EH (cell line): ENCODE results near the gene ABCG8.

Source experiments
- DNase-seq: peaks from one replicate; pipeline ENCODE4 v3.0.0-alpha.2; 2015; ENCODE audit warnings: low read depth

The ABCG8 gene

DNA sequence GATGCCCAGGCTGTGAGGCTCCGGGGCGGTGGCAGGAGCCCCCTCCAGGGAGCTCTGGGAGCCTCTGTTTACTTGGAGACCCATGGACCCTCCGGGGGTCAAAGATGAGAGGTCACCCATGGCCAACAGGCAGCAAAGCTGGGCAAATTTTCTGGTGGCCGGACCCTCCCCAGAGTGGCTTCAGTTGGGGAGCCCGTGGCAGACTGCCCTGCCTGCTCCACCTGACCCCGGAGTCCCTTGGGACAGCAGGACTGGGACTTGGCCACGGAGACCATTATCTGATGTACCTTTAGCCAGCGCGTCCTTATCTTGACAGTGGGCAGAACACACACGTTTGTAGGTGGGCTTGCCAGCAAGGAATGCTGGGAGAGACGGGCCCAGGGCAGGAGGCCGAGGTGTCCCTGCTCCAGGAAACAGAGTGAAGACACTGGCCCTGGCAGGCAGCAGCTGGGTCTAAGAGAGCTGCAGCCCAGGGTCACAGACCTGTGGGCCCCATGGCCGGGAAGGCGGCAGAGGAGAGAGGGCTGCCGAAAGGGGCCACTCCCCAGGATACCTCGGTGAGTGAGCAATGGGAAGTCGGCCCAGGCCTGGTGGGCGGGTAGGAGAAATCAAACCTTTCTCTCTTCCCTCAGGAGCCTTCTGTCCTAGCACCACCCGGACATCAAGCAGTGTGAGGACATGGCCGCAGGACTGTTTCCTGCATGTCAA, at the start of gene ABCG8, which contains the start of gene ABCG5:
TSS of gene ABCG8 (plus strand) at position 412 of the 708 bp plus-strand sequence. CDS start at position 495, 83 bp downstream.
TSS of gene ABCG5 (minus strand) at position 280 of the 708 bp plus-strand sequence. CDS start at position 120, 160 bp downstream.
- DNase-seq, result no peak

DNA sequence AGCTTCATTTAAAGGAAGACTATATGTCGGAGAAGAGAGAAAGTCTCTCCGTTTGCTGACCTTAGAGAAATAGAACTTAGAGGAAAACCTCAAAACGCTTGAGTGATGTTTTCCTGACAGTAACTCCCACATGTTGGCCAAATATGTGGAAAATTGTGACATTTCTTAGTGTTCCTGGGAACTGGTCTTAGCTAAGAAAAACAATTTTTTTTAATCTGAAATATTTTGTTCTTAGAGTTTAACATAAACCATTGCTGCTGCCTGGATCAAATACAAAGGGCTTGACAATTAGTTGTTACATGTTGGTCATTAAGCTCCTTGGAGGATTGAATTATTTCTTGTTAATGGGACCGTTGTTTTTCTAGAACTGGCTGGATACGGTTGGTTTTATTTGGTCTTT, 48.6 kb upstream of the ABCG8 start:
- DNase-seq, result peak; percentile 4

DNA sequence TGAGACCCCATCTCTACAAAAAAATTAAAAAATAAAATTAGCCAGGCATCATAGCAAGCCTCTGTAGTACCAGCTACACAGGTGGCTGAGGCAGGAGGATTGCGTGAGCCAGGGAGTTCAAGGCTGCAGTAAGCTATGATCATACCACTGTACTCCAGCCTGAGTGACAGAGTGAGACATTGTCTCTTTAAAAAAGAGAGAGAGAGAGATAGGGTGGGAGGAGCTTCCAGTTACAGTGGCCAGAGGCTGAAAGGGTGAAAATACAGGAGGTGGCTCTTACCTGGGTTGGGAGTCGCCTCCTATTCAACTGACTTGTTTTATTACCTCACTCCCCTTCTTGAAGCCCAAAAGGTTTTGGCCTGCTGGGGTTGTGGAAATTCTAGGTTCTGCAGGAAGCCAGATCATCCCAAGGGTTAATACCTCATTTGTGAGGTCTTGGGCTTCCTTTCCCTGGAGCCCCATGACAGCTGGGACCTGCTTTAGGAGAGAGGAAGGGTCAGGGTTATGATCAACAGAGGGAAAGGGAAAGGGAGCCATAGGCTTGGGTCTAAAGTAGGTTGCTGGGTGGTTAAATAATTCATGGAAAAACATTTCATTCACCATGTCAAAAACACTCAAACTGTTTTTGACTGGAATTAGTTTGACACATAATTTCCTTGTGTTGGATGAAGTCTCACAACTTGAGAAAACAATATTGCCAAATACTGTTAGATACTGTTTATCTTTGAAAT, 47.6 kb upstream of the ABCG8 start:
- DNase-seq, result no peak

DNA sequence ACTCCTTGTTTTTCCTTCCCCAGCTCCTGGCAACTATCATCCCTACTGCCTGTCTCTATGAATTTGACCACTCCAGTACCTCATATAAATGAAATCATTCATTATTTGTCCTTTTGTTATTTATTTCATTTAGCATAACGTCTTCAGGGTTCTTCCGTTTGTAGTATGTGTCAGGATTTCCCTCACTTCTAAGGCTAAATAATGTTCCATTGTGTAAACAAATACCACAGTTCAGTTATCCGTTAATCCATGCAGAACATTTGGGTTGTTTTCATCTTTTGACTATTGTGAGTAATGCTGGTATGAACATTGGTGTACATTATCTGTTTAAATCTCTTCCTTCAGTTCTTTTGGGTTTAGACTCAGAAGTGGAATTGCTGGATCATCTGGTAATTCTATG, 46.1 kb upstream of the ABCG8 start:
- no peak for DNase-seq

DNA sequence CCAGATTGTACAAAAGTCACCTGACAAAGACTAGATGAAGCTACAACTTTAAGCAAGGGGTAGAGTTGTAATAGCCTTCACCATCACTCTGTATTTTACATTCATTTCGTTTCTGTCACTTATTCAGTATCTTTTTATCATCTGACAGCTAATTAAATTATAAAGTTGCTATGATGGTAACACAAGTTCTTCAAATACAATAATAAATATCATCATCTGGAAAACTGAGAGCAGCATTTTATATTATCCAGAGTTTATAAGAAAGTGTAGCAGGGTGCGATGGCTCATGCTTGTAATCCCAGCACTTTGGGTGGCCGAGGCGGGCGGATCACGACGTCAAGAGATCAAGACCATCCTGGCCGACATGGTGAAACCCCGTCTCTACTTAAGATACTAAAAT, 43.8 kb upstream of the ABCG8 start:
- DNase-seq, result no peak

DNA sequence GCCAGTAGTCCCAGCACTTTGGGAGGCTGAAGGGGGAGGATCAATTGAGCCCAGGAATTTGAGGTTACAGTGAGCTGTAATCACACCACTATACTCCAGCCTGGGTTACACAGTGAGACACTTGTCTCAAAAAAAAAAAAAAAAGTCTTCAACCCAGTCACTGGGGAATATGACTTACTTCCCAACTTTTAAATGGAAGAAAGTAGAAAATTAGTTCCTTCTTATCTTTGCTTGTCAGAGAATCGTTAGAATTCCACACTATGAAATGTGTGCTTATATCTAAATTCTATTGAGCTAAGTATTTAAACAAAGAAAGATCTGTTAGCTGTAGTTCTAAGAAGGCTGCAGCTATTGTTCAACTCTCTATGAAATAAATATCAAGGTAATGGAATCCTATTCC, 42.6 kb upstream of the ABCG8 start:
- DNase-seq, result no peak

DNA sequence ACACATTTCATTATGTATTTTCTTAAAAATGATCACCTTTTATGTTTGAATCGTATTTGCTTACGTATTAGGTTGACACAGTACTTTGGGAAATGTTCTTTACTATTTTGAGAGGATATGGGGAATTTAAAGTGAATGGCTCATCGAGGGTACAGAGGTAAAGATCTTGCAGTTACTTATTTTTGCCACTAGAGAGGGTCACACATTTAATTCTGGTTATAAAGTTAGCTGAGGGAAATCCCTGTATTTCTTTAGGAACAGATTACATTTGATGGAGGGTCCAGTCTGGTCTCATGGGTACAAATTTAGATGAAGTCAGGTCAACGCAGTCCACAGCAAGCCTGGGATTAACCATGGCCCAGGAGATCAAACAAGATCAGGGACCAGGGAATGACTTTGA, 40.5 kb upstream of the ABCG8 start:
- DNase-seq, result no peak

DNA sequence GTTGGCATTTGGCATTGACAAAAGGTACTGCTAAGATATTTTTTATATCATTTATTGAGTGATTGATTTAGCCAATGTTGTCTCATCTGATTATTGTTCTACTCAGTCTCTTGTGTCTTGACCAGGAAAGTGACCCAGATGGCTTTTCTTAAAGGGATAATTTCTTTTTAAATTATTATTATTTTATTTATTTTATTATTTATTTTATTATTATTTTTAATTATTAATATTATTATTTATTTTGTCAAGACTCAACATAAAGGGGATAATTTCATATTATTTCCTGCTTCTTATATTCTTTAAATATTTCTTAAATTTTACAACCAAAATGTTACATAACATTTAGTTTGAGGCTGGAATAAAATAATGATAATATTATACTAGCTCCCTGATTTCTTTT, 37.9 kb upstream of the ABCG8 start:
- no peak for DNase-seq

DNA sequence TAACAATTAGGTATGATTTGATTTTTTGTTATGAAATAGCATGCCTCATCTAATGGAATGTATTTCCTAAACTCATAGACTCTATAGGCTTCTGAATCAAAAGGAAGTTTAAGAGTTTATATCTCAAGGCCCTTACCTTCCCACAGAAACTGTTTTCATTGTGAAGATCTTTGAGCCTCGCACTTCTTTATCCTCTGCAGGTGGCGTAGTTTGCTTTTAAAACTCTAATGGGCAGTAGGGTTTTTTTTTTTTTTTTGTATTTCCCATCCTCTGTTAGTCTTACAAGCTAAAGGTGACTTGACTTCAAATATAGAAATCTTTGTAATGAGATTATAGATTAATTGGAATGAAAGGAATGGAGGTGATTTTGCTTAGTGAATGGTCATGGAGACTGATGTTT, 36.6 kb upstream of the ABCG8 start:
- no peak for DNase-seq

DNA sequence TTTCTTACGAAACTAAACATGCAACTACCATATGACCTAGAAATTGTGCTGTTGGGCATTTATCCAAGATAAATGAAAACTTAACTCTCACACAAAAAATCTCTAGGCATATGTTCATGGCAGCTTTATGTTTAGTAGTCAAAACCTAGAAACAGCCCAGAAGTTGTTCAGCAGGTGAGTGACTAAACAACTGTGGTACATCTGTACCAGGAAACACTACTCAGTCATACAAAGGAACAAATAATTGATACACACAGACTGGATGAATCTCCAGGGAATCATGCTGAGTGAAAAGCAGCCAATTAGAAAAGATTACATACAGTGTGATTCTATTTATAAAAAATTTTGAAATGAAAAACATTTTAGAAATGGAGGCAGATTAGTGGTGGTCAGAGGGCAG, 35.7 kb upstream of the ABCG8 start:
- no peak for DNase-seq

DNA sequence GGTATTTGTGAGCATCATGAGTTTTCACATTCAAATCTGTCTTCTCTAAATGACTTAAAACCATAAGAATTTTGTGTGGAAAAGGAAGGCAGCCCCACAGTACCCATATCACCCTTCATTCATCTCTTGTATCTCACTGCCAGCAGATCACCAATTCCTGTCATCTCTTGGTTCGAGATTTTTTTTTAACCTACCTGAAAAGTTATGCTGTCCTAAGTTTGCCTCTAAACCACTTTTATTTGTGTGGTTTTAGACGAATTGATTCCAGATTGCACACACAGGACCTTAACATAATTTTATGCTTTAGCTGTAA, 32.1 kb upstream of the ABCG8 start:
- DNase-seq, result no peak

DNA sequence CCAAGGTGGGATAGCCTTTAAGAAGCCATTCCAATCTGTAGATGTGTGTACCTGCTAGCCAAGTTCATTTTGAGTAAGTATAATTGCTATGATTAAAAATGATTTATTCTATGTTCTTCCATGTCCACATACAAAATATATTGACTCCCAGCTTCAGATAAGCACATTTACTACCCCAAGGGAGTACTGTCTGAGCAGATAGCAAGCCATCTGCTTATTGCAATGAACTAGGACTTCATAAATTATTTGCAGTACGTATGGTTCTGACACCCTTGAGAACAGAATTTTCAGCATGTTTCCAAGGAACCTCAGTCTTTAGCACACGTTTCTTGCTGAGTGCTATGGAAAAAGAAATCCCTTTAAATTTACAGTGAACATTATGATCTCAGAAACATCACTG, 28.3 kb upstream of the ABCG8 start:
- DNase-seq, result no peak

DNA sequence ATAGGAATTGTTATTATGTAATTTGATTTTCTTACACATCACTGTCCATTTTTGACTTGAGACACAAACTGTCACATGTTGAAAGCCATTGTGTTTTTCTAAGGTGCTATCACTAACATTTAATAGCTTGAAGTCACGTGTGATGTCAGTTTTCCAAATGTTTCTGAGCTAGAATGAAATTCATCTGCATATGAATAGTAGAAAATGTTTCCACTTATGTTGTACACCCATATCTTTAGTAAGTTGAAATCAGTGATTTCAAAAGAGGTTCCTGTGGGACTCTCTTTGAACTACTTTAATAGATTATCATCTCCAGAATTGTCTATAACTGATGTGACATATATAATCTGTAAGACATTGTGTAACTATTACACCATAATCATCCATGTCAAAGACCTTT, 27.9 kb upstream of the ABCG8 start:
- DNase-seq, result no peak

DNA sequence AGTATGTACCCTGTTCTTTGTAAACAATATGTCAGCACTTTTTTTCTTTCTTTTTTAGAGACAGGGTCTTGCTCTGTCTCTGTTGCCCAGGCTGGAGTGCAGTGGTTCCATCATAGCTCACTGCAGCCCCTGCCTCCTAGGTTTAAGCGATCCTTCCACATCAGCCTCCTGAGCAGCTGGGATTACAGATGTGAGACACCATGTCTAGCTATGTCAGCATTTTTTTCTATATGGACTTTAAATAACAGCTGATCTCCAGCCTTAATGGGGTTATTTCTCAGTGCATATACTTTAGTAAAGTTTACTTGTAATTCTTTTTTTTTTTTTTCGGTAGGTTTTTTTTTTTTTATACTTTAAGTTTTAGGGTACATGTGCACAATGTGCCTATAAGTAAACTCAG, 26.8 kb upstream of the ABCG8 start:
- no peak for DNase-seq

DNA sequence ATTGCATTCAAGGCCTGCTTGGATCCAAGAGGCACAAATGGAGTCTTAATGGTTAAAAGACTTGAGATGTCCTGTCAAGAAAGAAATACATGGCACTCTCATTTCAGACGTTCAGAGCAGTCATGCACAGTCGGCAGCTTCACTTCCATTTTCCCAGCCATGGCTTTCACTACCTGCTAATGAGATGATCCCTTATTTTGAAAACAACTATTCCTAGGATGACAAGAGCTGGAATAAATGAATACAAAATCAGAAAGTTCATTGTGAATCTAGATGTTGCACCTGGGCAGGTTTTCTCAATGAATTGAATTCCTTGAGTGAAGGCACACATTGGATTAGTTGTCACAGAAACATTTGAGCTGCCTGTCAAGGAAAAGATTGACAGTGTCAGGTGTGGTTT, 25.8 kb upstream of the ABCG8 start:
- no peak for DNase-seq

DNA sequence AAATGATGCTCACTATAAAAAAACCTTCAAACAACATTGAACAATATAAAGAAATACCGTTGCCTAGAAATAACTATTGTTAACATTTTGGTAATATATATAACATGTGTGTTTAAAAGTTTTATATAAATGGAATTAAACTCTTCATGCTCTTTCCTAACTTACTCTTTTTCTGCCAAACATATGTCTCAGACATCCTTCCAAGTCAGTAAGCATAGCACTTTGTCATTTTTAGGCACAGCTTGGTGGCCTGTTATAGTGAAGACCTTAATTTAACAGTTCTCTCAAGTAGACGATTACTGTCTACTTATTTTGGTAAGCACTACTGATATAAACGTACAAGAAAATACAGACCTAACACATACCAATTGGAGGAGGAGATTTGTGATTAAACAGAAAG, 24.1 kb upstream of the ABCG8 start:
- DNase-seq, result no peak

DNA sequence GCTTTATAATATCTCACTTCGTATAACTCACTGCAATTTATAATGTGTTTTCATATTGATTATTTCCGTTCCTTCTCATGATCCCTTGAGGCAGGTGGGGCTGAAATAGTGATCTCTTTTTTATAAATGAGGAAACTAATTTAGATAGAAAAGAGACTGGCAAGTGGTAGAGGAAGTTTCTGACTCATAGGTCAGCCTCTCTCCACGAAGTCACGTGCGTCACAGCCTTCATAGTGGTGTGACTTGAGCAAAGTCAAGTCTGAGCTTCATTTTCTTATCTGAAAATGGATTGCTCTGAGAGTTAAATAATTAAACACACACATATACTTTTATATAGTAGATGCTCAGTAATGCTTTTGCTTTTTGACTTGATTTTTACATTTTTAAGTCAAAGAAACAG, 20.0 kb upstream of the ABCG8 start:
- peak; percentile 42 for DNase-seq

DNA sequence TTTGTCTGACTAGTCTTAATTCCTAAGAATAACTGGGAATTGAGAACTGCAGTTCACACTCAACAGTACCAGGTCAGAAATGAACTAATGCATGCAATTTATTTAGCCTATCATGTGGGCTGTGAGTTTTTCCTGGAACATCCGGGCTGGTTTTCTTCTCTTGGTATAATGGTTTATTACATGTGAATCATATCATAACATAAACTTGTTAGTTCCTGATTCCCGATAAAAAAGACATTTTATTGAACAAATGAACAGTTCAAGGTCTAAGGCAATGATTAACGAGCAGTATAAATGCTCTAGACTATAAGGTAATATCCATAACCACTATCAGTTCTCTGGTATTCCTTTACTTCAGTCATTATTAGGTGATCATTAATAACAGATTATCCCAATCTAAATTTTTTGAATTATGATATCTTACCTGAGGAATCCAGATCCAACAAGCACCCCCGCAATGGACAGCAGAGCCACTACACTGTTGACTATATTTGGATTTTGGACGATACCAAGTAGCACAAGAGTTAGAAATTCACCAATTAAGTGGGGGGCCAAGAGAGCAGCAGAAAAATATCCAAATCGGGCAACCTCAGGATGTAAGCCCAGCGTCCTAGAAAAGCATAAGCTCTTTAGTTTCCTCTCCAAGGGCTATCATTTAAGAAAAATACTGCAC, 19.1 kb upstream of the ABCG8 start:
- no peak for DNase-seq

DNA sequence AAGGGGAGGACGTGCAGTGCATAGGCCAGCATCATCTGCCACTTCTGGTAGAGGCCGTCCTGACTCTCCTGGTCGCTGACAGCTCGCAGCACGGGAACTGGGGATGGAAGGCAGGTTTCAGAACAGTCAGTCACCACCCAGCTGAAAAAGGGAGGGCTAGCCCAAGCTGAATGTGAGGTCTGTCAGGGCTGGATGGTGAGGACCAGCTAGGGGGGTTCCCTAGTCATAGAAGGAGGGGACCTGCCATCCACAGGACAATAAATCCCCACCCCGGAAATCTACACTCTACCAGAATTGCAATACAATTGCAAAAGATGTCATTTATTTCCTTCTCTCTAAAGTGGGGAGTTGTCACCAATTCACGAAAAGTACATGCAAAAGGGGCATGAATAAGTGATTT, 15.9 kb upstream of the ABCG8 start:
- DNase-seq, result no peak

DNA sequence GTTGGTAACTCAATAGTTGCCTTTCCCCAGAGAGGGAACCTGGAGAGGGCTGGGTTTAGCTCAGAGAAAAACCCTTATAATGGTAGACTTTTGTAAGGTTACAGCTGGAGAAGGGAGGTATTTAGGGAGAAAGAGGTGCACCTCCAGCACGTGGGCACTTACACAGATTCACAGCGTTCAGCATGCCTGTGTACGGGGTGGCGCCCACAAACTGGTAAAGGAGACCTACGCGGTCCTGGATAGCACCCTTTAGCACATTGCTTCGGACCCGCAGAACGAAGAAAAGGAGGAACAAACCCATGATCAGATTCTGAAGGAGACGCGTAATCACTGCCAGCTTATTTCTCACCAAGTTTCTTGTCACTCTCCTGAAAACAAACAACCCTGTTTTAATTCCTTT, 15.0 kb upstream of the ABCG8 start:
- DNase-seq, result no peak

DNA sequence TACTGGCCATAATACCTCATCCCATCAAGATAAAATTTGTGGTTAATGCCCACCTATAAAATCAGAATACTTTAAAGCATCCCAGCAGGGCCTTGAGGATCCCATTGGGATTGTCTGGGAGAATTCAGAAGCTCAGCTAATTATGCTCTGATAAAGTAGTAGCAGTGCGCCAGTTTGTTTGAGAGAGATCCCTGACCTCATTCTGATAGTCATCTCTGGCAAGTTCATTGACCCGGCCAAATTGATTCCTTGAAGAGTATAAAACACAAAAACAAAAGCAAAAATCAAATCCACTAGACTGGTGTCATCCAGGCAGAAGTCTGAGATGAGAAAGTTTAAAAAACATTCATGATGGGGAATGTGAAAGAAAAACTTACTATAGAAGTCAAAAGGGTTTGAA, 14.3 kb upstream of the ABCG8 start:
- DNase-seq, result no peak

DNA sequence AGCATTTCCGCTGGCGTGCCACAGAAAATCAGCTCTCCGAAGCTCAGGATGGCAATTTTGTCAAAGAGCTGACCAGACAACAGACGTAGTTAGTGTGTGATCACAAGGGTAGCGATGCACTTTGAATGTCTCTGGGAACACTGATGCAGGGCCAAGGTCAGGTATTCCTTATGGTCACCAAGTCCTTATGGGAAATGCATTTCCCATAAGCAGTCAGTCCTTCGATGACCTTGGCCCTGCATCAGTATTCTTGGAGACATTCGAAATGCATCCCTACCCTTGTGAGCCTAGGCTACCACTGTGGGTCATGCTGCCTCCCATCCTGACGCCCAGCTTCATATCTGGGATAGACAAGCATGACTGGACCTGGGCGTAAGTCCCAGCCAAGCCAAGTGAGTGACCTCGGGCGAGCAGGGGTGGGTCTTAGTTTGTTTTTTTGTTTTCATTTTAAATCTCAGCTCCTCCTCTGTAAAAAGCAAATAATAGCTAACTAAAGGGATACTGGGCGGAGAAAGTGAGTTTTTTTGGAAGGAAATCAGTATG, 13.7 kb upstream of the ABCG8 start:
- no peak for DNase-seq

DNA sequence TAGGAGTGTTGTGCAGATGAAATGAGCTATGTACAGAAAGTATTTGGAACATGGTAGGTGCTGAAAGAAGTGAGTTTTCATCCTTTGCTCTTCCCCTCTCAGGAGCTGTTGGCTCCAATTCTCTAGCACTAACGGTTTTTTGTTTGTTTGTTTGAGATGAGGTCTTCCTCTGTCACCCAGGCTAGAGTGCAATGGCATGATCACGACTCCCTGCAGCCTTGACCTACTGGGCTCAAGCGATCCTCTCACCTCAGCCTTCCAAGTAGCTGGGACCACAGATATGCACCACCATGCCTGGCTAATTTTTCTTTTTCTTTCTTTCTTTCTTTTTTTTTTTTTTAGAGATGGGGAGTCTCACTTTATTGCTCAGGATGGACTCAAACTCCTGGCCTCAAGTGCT, 12.9 kb upstream of the ABCG8 start:
- DNase-seq, result no peak
